ENCODE measurements around the gene EFR3B. TPM values are rescaled to one million over a fixed set of nuclear protein-coding genes. Genes with fewer than 3 reads are reported as not detected.

The EFR3B gene
- total RNA-seq, 1 donor from 2014 or later: 17.2 TPM

DNA sequence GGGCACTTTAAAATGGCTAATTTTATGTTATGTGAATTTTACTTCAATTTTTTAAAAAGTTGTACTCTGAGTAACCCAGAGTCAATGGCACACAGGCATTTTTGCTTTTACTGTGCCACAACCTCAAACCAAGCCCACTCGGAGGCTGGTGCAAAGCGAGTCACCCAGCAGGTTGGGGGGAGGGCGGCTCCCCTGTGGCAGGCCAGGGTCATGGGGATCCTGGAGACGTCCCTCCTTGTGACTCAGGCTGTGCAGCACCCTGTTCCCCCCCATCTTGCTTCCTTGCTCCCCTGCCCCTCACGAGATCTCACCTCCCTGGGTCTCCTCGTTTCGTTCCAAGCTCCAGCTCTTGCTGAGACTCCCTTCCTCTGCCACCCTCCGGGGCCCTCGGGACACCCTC lies 67.9 kb downstream of the EFR3B start:
- peaks cover 5% of the 10 kb centered on the region for H3K36me3 Mint-ChIP-seq
- no peaks in the 10 kb centered on the region for H3K27me3 Mint-ChIP-seq (ENCODE audit: insufficient read depth, low read depth)
- Histone ChIP-seq H3K27me3 (no peaks in the 10 kb centered on the region), H3K79me2 (ENCODE audit: low read depth) (no peaks in the 10 kb centered on the region), H3K4me2 (no peak overlapping the region), H2AFZ (replicated peaks) (no peak overlapping the region), H3K9ac (no peak overlapping the region), H3K9me3 (ENCODE audit: low read depth) (no peaks in the 10 kb centered on the region), H3K36me3 (no peaks in the 10 kb centered on the region), H3K27ac (no peak overlapping the region), H3K4me1 (no peaks in the 10 kb centered on the region), H3K4me3 (no peak overlapping the region), H3F3A (ENCODE audit: low read depth) (no peaks in the 10 kb centered on the region), H4K20me1 (ENCODE audit: low read depth) (no peaks in the 10 kb centered on the region)
- no peak for DNase-seq (ENCODE audit: low spot score)
- H3K4me1 Mint-ChIP-seq: peaks cover 15% of the 10 kb centered on the region
- no peak for TF ChIP-seq EZH2 (IDR thresholded peaks at IDR 0.05)
- no peak for TF ChIP-seq EZH2phosphoT487 (IDR thresholded peaks at IDR 0.05)
- TF ChIP-seq, protein P1, sequence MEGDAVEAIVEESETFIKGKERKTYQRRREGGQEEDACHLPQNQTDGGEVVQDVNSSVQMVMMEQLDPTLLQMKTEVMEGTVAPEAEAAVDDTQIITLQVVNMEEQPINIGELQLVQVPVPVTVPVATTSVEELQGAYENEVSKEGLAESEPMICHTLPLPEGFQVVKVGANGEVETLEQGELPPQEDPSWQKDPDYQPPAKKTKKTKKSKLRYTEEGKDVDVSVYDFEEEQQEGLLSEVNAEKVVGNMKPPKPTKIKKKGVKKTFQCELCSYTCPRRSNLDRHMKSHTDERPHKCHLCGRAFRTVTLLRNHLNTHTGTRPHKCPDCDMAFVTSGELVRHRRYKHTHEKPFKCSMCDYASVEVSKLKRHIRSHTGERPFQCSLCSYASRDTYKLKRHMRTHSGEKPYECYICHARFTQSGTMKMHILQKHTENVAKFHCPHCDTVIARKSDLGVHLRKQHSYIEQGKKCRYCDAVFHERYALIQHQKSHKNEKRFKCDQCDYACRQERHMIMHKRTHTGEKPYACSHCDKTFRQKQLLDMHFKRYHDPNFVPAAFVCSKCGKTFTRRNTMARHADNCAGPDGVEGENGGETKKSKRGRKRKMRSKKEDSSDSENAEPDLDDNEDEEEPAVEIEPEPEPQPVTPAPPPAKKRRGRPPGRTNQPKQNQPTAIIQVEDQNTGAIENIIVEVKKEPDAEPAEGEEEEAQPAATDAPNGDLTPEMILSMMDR (IDR thresholded peaks at IDR 0.05): no peak
- H3K27ac Mint-ChIP-seq: no peak overlapping the region
- no peak overlapping the region for H3K4me3 Mint-ChIP-seq
- no peaks in the 10 kb centered on the region for H3K9me3 Mint-ChIP-seq

DNA sequence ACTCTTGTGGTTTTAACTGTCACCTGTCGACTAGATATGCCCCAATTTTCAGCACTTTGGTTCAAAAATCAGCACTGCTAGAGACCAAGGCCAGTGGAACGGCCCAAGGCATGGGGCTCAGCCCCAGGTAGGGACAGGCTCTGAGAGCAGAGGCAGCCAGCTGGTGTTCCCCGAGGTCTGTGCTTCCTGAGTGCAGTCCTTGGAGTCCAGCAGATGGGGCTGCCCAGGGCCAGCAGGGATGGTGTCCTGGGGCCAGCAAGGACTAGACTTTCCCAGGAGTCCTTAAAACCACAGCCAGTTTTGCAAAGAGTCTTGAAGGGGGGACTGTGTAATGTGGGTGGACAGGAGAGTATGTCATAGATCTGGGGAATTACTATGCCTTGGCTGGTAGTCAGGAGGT lies 70.2 kb downstream of the EFR3B start:
- Mint-ChIP-seq H3K36me3 (peaks cover 5% of the 10 kb centered on the region), H3K4me3 (no peak overlapping the region), H3K9me3 (no peaks in the 10 kb centered on the region), H3K27ac (no peak overlapping the region), H3K4me1 (peaks cover 5% of the 10 kb centered on the region), H3K27me3 (ENCODE audit: insufficient read depth, low read depth) (no peaks in the 10 kb centered on the region)
- Histone ChIP-seq H3K27me3 (no peaks in the 10 kb centered on the region), H3K9me3 (ENCODE audit: low read depth) (no peaks in the 10 kb centered on the region), H3K4me2 (no peak overlapping the region), H3F3A (ENCODE audit: low read depth) (no peaks in the 10 kb centered on the region), H3K4me3 (no peak overlapping the region), H3K36me3 (no peaks in the 10 kb centered on the region), H3K9ac (no peak overlapping the region), H3K27ac (no peak overlapping the region), H3K79me2 (ENCODE audit: low read depth) (no peaks in the 10 kb centered on the region), H2AFZ (replicated peaks) (no peak overlapping the region), H3K4me1 (no peaks in the 10 kb centered on the region), H4K20me1 (ENCODE audit: low read depth) (no peaks in the 10 kb centered on the region)
- no peak for TF ChIP-seq EZH2 (IDR thresholded peaks at IDR 0.05)
- TF ChIP-seq, protein P1 (IDR thresholded peaks at IDR 0.05): no peak
- no peak for TF ChIP-seq EZH2phosphoT487 (IDR thresholded peaks at IDR 0.05)
- no peak for DNase-seq (ENCODE audit: low spot score)

DNA sequence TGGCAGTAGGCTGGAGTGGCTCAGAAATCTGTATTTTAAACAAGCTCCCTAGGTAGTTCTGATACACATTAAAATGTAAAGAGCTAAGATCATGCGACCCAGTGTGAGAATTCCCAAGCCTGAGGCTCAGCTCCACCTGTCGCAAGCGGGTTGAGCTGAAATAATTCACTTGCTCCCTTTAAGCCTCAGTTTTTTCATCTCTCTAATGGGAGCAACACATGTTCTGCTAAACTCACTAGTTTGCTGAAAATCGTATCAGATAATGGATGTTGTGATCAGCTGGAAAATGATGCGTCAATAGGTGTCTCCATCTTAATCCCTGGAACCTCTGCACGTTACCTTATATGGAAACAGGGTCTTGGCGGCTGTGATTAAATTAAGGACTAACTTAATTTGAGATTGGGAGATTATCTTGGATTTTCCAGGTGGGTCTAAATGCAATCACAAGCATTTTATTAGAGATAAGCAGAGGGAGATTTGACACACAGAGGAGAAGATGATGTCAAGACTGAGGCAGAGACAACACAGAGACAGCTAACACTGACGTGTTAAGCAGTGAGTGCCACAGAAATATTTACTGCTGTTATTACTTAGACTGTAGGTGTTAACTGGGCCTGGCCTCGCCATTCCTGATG lies 73.5 kb downstream of the EFR3B start:
- Histone ChIP-seq H3K79me2 (ENCODE audit: low read depth) (no peaks in the 10 kb centered on the region), H3K4me2 (no peak overlapping the region), H3F3A (ENCODE audit: low read depth) (no peaks in the 10 kb centered on the region), H3K9ac (no peak overlapping the region), H2AFZ (replicated peaks) (no peak overlapping the region), H3K27ac (no peak overlapping the region), H4K20me1 (ENCODE audit: low read depth) (no peaks in the 10 kb centered on the region), H3K9me3 (ENCODE audit: low read depth) (no peaks in the 10 kb centered on the region), H3K4me1 (no peaks in the 10 kb centered on the region), H3K36me3 (no peaks in the 10 kb centered on the region), H3K4me3 (no peak overlapping the region), H3K27me3 (no peaks in the 10 kb centered on the region)
- Mint-ChIP-seq H3K4me3 (no peak overlapping the region), H3K4me1 (peaks cover 5% of the 10 kb centered on the region), H3K27ac (no peak overlapping the region), H3K36me3 (peaks cover 4% of the 10 kb centered on the region), H3K27me3 (ENCODE audit: insufficient read depth, low read depth) (no peaks in the 10 kb centered on the region), H3K9me3 (no peaks in the 10 kb centered on the region)
- no peak for TF ChIP-seq EZH2phosphoT487 (IDR thresholded peaks at IDR 0.05)
- TF ChIP-seq EZH2 (IDR thresholded peaks at IDR 0.05): no peak
- TF ChIP-seq, protein P1 (IDR thresholded peaks at IDR 0.05): no peak
- no peak for DNase-seq (ENCODE audit: low spot score)

Measured in neural progenitor cell (in vitro differentiated cells).